AG20443 (cell line): ENCODE data around the gene SAMD4A.
"Not testable (repeated sequence)": the region's sequence is repeated elsewhere in the genome, so short reads cannot be mapped to it uniquely, and the experiment has no call there.

Experiments used
- DNase-seq: peaks from one replicate; pipeline ENCODE4 v3.0.0; 2012; ENCODE audit warnings: low spot score, mixed read lengths

SAMD4A gene

GRCh38 chr14:54784060-54784459, 217.1 kb downstream of the SAMD4A start:
- no peak for DNase-seq

- no peak for DNase-seq
These were observed 217.7 kb downstream of the SAMD4A start for GRCh38 chr14:54784657-54785056.

- no peak for DNase-seq
These were observed 218.3 kb downstream of the SAMD4A start for GRCh38 chr14:54785136-54785777.

- no peak for DNase-seq
These were observed 219.1 kb downstream of the SAMD4A start for GRCh38 chr14:54785778-54786770.

GRCh38 chr14:54786838-54787237, 219.9 kb downstream of the SAMD4A start:
- no peak for DNase-seq

GRCh38 chr14:54787261-54787660, 220.3 kb downstream of the SAMD4A start:
- DNase-seq = no peak

- DNase-seq = no peak
These were observed 221.8 kb downstream of the SAMD4A start for GRCh38 chr14:54788701-54789100.

- no peak for DNase-seq
These were observed 222.2 kb downstream of the SAMD4A start for GRCh38 chr14:54789166-54789565.

- no peak for DNase-seq
These were observed 223.0 kb downstream of the SAMD4A start for GRCh38 chr14:54789781-54790480.

- DNase-seq = no peak
These were observed 224.1 kb downstream of the SAMD4A start for GRCh38 chr14:54791001-54791400.

- no peak for DNase-seq
These were observed 225.4 kb downstream of the SAMD4A start for GRCh38 chr14:54792288-54792687.

GRCh38 chr14:54794159-54794558, 227.2 kb downstream of the SAMD4A start:
- no peak for DNase-seq

GRCh38 chr14:54794796-54795195, 227.9 kb downstream of the SAMD4A start:
- no peak for DNase-seq

GRCh38 chr14:54796961-54797360, 230.0 kb downstream of the SAMD4A start:
- peak; percentile 65 for DNase-seq

- no peak for DNase-seq
These were observed 230.6 kb downstream of the SAMD4A start for GRCh38 chr14:54797556-54797955.

GRCh38 chr14:54797986-54798385, 231.1 kb downstream of the SAMD4A start:
- DNase-seq = no peak

- no peak for DNase-seq
These were observed 231.7 kb downstream of the SAMD4A start for GRCh38 chr14:54798465-54799124.

GRCh38 chr14:54801482-54801881, 234.6 kb downstream of the SAMD4A start:
- DNase-seq = not testable (repeated sequence)

- no peak for DNase-seq
These were observed 236.5 kb downstream of the SAMD4A start for GRCh38 chr14:54803396-54803795.

GRCh38 chr14:54803926-54804537, 237.1 kb downstream of the SAMD4A start:
- DNase-seq = no peak

GRCh38 chr14:54804538-54805041, 237.7 kb downstream of the SAMD4A start:
- DNase-seq = no peak
